CD14-positive monocyte (primary cell): Measurements from ENCODE around the gene CD36. TPM values are rescaled to one million over a fixed set of nuclear protein-coding genes. Genes with fewer than 3 reads are reported as not detected.

Source experiments
- DNase-seq, 3 donors: peaks; one replicate each; pipeline ENCODE4 v3.0.0-alpha.2; 2011 to 2022
- H2AFZ ChIP-seq: 2 replicates; pipeline ENCODE4 v1.6.0; 2012; ENCODE audit warnings: mild to moderate bottlenecking, low read depth, low read length, inconsistent platforms; ENCODE audit not compliant: insufficient read depth, poor library complexity, severe bottlenecking
- H3K27ac ChIP-seq, 2 donors: 1 replicate in 1 of 2; 2 replicates in 1 of 2; pipeline ENCODE4 v1.5.1; 2012 to 2013; ENCODE audit warnings: low read length in 2 of 2, control low read depth in 1 of 2, inconsistent platforms in 1 of 2, low read depth in 1 of 2, mild to moderate bottlenecking in 1 of 2
- H3K27me3 ChIP-seq, 2 donors: one replicate each; pipeline versions ENCODE4 v1.6.0 to v1.6.1; 2011 to 2013; ENCODE audit warnings: low read length in 2 of 2; ENCODE audit not compliant: control insufficient read depth in 2 of 2, insufficient read depth in 2 of 2
- H3K36me3 ChIP-seq, 2 donors: replicated peaks in 1 of 2; 1 replicate in 1 of 2; 2 replicates in 1 of 2; pipeline versions ENCODE4 v1.5.1 to v1.6.1; 2012 to 2013; ENCODE audit warnings: low read length in 2 of 2, control low read depth in 1 of 2, inconsistent platforms in 1 of 2, mild to moderate bottlenecking in 1 of 2; ENCODE audit not compliant: insufficient read depth in 2 of 2, control insufficient read depth in 1 of 2
- H3K4me1 ChIP-seq, 2 donors: 1 replicate in 1 of 2; 2 replicates in 1 of 2; pipeline versions ENCODE4 v1.5.1 to v1.6.1; 2012 to 2013; ENCODE audit warnings: low read length in 2 of 2, control low read depth in 1 of 2, inconsistent platforms in 1 of 2, mild to moderate bottlenecking in 1 of 2, moderate library complexity in 1 of 2; ENCODE audit not compliant: insufficient read depth in 2 of 2, control insufficient read depth in 1 of 2
- H3K4me2 ChIP-seq: replicated peaks from 2 replicates; pipeline ENCODE3; 2012; ENCODE audit warnings: low read length, moderate library complexity, mild to moderate bottlenecking; ENCODE audit not compliant: poor library complexity, severe bottlenecking; ENCODE audit errors: extremely low read depth
- H3K4me3 ChIP-seq, 3 experiments: fragments of 200-600 bp in 1 of 3; sonication (generic) in 1 of 3; replicated peaks in 1 of 3; 1 replicate in 2 of 3; 2 replicates in 1 of 3; pipeline ENCODE4 v1.5.1; 2011 to 2013; ENCODE audit warnings: low read length in 3 of 3, mild to moderate bottlenecking in 3 of 3, control low read depth in 2 of 3, low read depth in 2 of 3, inconsistent platforms in 1 of 3, moderate library complexity in 1 of 3
- H3K79me2 ChIP-seq: 2 replicates; pipeline ENCODE4 v1.6.0; 2012; ENCODE audit warnings: mild to moderate bottlenecking, control low read depth, inconsistent platforms, low read length, moderate library complexity; ENCODE audit not compliant: insufficient read depth
- H3K9ac ChIP-seq: 2 replicates; pipeline ENCODE4 v1.6.0; 2017; ENCODE audit warnings: low read length, mild to moderate bottlenecking; ENCODE audit not compliant: insufficient read depth, poor library complexity, severe bottlenecking
- H3K9me3 ChIP-seq, 2 donors: replicated peaks in 1 of 2; 1 replicate in 1 of 2; 2 replicates in 1 of 2; pipeline versions ENCODE4 v1.5.1 to v1.6.1; 2012 to 2013; ENCODE audit warnings: low read length in 2 of 2, control low read depth in 1 of 2; ENCODE audit not compliant: control insufficient read depth in 1 of 2, insufficient read depth in 1 of 2
- H4K20me1 ChIP-seq: 2 replicates; pipeline ENCODE4 v1.6.0; 2012; ENCODE audit warnings: mild to moderate bottlenecking, low read length, control low read depth, moderate library complexity; ENCODE audit not compliant: insufficient read depth
- H3K27ac Mint-ChIP-seq, 7 donors: one replicate each; pipeline ENCODE4 v1.8.0; 2020; ENCODE audit warnings: mild to moderate bottlenecking in 7 of 7, mixed read lengths in 7 of 7, moderate library complexity in 6 of 7, inconsistent platforms in 2 of 7
- H3K27me3 Mint-ChIP-seq, 3 donors: one replicate each; pipeline ENCODE4 v1.8.0; 2021 to 2022; ENCODE audit warnings: low read depth in 3 of 3, mild to moderate bottlenecking in 3 of 3, mixed read lengths in 3 of 3, moderate library complexity in 3 of 3, inconsistent platforms in 1 of 3
- H3K36me3 Mint-ChIP-seq, 2 donors: one replicate each; pipeline ENCODE4 v1.8.0; 2020; ENCODE audit warnings: mixed read lengths in 2 of 2, inconsistent platforms in 1 of 2, mild to moderate bottlenecking in 1 of 2
- H3K4me1 Mint-ChIP-seq: one replicate; pipeline ENCODE4 v1.8.0; 2020; ENCODE audit warnings: mild to moderate bottlenecking, mixed read lengths
- H3K4me3 Mint-ChIP-seq, 2 donors: one replicate each; pipeline ENCODE4 v1.8.0; 2020; ENCODE audit warnings: mild to moderate bottlenecking in 2 of 2, mixed read lengths in 2 of 2, moderate library complexity in 1 of 2
- H3K9me3 Mint-ChIP-seq, 7 donors: one replicate each; pipeline ENCODE4 v1.8.0; 2020 to 2022; ENCODE audit warnings: mixed read lengths in 7 of 7, mild to moderate bottlenecking in 6 of 7, moderate library complexity in 6 of 7, inconsistent platforms in 2 of 7
- CTCF ChIP-seq: fragments of 200-600 bp; IDR thresholded peaks from one replicate; pipeline ENCODE4 v1.8.0; 2022; ENCODE audit warnings: antibody characterized with exemption, mild to moderate bottlenecking
- WGBS: methylation state at CpG from one replicate; pipeline ENCODE4 v1.1.5; 2013; ENCODE audit warnings: missing lambda C conversion rate; ENCODE audit not compliant: insufficient coverage; 5-methylcytosine and 5-hydroxymethylcytosine counted together
- intact Hi-C, 2 donors: fragments of 100-400 bp; cut with micrococcal nuclease; formaldehyde crosslinking; loops; one replicate each; pipeline versions ENCODE4 v1.15.0 to v1.15.1; 2023
- polyA plus RNA-seq, 3 donors: library from polyadenylated mRNA; depleted of rRNA in 1 of 3; unstranded in 2 of 3; stranded (reverse) in 1 of 3; fragments of 300-500 nt in 2 of 3; fragments of >200 nt in 1 of 3; fragmentation: Illumina TruSeq in 2 of 3; gene quantifications; 1 replicate in 2 of 3; 2 replicates in 1 of 3; pipeline ENCODE4 v1.2.3, GENCODE V29; 2012 to 2021

Gene CD36
- polyA plus RNA-seq, 3 donors: 735 to 1,210 (median 1,135) TPM

- WGBS: no CpG with 5 or more reads among the region's 1 CpG
Measured at GRCh38 chr7:80609751-80610150, 28.7 kb upstream of the CD36 start.

GRCh38 chr7:80611353-80611752 is 27.1 kb upstream of the CD36 start:
- no peak overlapping the region for H3K27ac ChIP-seq
- no peak overlapping the region for H3K4me2 ChIP-seq
- H3K4me3 ChIP-seq: no peak overlapping the region
- Mint-ChIP-seq H3K4me3 (no peak overlapping the region), H3K4me1 (peaks cover 30% of the 10 kb centered on the region), H3K36me3 (no peaks in the 10 kb centered on the region), H3K27ac (no peak overlapping the region), H3K27me3 (peaks cover 0 to 2% (median 0%) of the 10 kb centered on the region in 3 donors), H3K9me3 (no peaks in the 10 kb centered on the region)
- H2AFZ ChIP-seq: no peak overlapping the region
- no peaks in the 10 kb centered on the region for H3K9me3 ChIP-seq
- H3K27me3 ChIP-seq: no peaks in the 10 kb centered on the region
- H3K4me1 ChIP-seq: peaks cover 14 to 29% of the 10 kb centered on the region in 2 donors
- no peak overlapping the region for H3K9ac ChIP-seq
- no peak for TF ChIP-seq CTCF
- intact Hi-C loops: no loop called here
- no peak for DNase-seq
- no peaks in the 10 kb centered on the region for H4K20me1 ChIP-seq
- H3K79me2 ChIP-seq: no peaks in the 10 kb centered on the region
- H3K36me3 ChIP-seq: no peaks in the 10 kb centered on the region
- 100% methylated on average over 3 of the region's 3 CpGs for WGBS

More at GRCh38 chr7:80609751-80610150, 28.7 kb upstream of the CD36 start:
- Histone ChIP-seq H3K9ac (no peak overlapping the region), H3K4me2 (no peak overlapping the region), H4K20me1 (no peaks in the 10 kb centered on the region), H3K27me3 (no peaks in the 10 kb centered on the region), H3K36me3 (no peaks in the 10 kb centered on the region), H3K4me3 (no peak overlapping the region), H3K27ac (no peak overlapping the region), H3K9me3 (no peaks in the 10 kb centered on the region), H2AFZ (no peak overlapping the region), H3K4me1 (peaks cover 6 to 18% of the 10 kb centered on the region in 2 donors), H3K79me2 (no peaks in the 10 kb centered on the region)
- intact Hi-C loops: no loop called here
- Mint-ChIP-seq H3K4me3 (no peak overlapping the region), H3K27ac (peak overlapping the region in 1 of 7 donors; percentile 27), H3K27me3 (peaks cover 0 to 2% (median 0%) of the 10 kb centered on the region in 3 donors), H3K9me3 (no peaks in the 10 kb centered on the region), H3K4me1 (peaks cover 20% of the 10 kb centered on the region), H3K36me3 (no peaks in the 10 kb centered on the region)
- TF ChIP-seq CTCF: no peak
- no peak for DNase-seq
